PFSK-1 (cell line): ENCODE results near the gene PTPN5.

Experiments used
- FOXP2 ChIP-seq: optimal IDR thresholded peaks from 2 replicates; pipeline ENCODE3; 2011; ENCODE audit warnings: borderline replicate concordance, control low read depth, inconsistent platforms; ENCODE audit not compliant: insufficient read depth; ENCODE audit errors: extremely low read length, extremely low read depth
- POLR2AphosphoS5 ChIP-seq: IDR thresholded peaks from 2 replicates; pipeline ENCODE4 v1.6.1; 2012; ENCODE audit warnings: low read depth, mild to moderate bottlenecking, control low read depth, low read length, moderate library complexity
- REST ChIP-seq, 2 experiments: IDR thresholded peaks; 2 replicates each; pipeline versions ENCODE4 v1.6.1 to v1.8.0; 2011 to 2012; ENCODE audit warnings: low read depth in 2 of 2, low read length in 2 of 2, control low read depth in 1 of 2, inconsistent platforms in 1 of 2, mild to moderate bottlenecking in 1 of 2, moderate library complexity in 1 of 2; ENCODE audit not compliant: insufficient read depth in 1 of 2
- SIN3A ChIP-seq: IDR thresholded peaks from 2 replicates; pipeline ENCODE4 v1.6.1; 2012; ENCODE audit warnings: mild to moderate bottlenecking, low read length, moderate library complexity, borderline replicate concordance; ENCODE audit not compliant: insufficient read depth
- TAF1 ChIP-seq: IDR thresholded peaks from 2 replicates; pipeline ENCODE4 v1.6.1; 2012; ENCODE audit warnings: low read length, control low read depth, borderline replicate concordance; ENCODE audit not compliant: insufficient read depth

The PTPN5 gene

GRCh38 chr11:18757811-18758210 lies 33.8 kb downstream of the PTPN5 start:
- TF ChIP-seq REST (IDR thresholded peaks at IDR 0.05; ENCODE audit: insufficient read depth in 1 of 2, low read depth in 2 of 2, low read length in 2 of 2) (no peak), POLR2AphosphoS5 (no peak), SIN3A (no peak), FOXP2 (no peak), TAF1 (no peak)

- no peak for TF ChIP-seq REST (IDR thresholded peaks at IDR 0.05; ENCODE audit: insufficient read depth in 1 of 2, low read depth in 2 of 2, low read length in 2 of 2)
- no peak for TF ChIP-seq FOXP2
- TF ChIP-seq POLR2AphosphoS5, result no peak
- no peak for TF ChIP-seq TAF1
- TF ChIP-seq SIN3A, result no peak
Observed at GRCh38 chr11:18756889-18757288, 34.7 kb downstream of the PTPN5 start.

- no peak for TF ChIP-seq TAF1
- TF ChIP-seq POLR2AphosphoS5, result no peak
- no peak for TF ChIP-seq FOXP2
Observed at GRCh38 chr11:18754308-18754707, 37.3 kb downstream of the PTPN5 start.

- no peak for TF ChIP-seq POLR2AphosphoS5
- TF ChIP-seq REST (IDR thresholded peaks at IDR 0.05; ENCODE audit: insufficient read depth in 1 of 2, low read depth in 2 of 2, low read length in 2 of 2), result no peak
- TF ChIP-seq SIN3A, result no peak
- no peak for TF ChIP-seq TAF1
- no peak for TF ChIP-seq FOXP2
Observed at GRCh38 chr11:18752502-18752901, 39.1 kb downstream of the PTPN5 start.

- TF ChIP-seq SIN3A, result no peak
- no peak for TF ChIP-seq FOXP2
- TF ChIP-seq POLR2AphosphoS5, result no peak
- TF ChIP-seq TAF1, result no peak
- TF ChIP-seq REST (IDR thresholded peaks at IDR 0.05; ENCODE audit: insufficient read depth in 1 of 2, low read depth in 2 of 2, low read length in 2 of 2), result no peak
Observed at GRCh38 chr11:18750944-18751343, 40.7 kb downstream of the PTPN5 start.
